Measurements from ENCODE around the gene BEX4.
"Not testable (repeated sequence)": the region's sequence is repeated elsewhere in the genome, so short reads cannot be mapped to it uniquely, and the experiment has no call there.

Gene BEX4, protein sequence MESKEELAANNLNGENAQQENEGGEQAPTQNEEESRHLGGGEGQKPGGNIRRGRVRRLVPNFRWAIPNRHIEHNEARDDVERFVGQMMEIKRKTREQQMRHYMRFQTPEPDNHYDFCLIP

GRCh38 chrX:103214870-103215424 is at the start of gene BEX4:
Gene BEX4 (plus strand): TSS chrX:103215108. CDS start chrX:103216154, 1,046 bp downstream.
- H3K4me3 ChIP-seq (ENCODE audit: low read depth, low read length), result peak within 1 kb of the TSS; percentile 61
- TF ChIP-seq, protein P1, sequence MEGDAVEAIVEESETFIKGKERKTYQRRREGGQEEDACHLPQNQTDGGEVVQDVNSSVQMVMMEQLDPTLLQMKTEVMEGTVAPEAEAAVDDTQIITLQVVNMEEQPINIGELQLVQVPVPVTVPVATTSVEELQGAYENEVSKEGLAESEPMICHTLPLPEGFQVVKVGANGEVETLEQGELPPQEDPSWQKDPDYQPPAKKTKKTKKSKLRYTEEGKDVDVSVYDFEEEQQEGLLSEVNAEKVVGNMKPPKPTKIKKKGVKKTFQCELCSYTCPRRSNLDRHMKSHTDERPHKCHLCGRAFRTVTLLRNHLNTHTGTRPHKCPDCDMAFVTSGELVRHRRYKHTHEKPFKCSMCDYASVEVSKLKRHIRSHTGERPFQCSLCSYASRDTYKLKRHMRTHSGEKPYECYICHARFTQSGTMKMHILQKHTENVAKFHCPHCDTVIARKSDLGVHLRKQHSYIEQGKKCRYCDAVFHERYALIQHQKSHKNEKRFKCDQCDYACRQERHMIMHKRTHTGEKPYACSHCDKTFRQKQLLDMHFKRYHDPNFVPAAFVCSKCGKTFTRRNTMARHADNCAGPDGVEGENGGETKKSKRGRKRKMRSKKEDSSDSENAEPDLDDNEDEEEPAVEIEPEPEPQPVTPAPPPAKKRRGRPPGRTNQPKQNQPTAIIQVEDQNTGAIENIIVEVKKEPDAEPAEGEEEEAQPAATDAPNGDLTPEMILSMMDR (IDR thresholded peaks at IDR 0.05; ENCODE audit: low read depth, low read length), result no peak
- peak; percentile 61 for DNase-seq (ENCODE audit: low read depth, low spot score)
- in situ Hi-C loops (cut with HindIII; ENCODE audit: low sequenced_read_pairs), result no loop called here

DNA sequence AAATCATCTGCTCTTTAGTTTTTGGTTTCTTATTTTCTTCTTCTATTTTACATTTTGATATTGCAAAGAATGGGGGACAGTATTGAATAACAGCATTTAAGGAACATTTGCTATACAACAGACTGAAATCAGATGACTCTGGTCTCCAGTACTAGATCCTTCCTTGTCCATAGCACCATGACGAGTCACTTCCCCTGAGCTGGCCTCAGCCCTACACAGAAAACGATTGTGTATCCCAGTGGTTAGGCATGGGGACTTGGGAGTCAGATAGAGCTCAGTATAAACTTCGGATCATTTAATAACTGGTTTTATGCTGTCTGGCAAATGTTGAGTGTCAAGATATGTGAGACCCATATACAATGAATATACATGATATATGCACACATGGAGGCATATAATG is 44.7 kb upstream of the BEX4 start:
- TF ChIP-seq, protein P1 (IDR thresholded peaks at IDR 0.05; ENCODE audit: low read depth, low read length), result no peak
- H3K4me3 ChIP-seq (ENCODE audit: low read depth, low read length), result no peak overlapping the region
- peak; percentile 10 for DNase-seq (ENCODE audit: low read depth, low spot score)
- in situ Hi-C loops (cut with HindIII; ENCODE audit: low sequenced_read_pairs), result no loop called here

DNA sequence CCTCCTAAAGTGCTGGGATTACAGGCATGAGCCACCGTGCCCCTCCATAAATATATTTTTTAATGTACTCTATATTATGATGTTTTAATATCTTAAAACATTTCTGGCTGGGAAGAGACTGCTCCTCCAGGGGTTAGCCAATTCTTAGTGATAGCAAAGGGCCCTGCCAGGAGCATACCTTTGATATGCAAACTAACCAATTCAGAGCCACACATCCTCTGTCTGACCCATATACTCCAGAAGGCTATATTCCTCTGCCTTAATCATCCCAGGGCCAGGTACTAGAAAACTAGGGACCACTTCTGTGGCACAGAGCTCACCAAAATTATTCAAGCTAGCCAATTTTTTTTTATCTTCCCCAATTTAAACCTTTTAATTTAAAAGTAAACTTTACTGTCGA is 43.6 kb upstream of the BEX4 start:
- no peak overlapping the region for H3K4me3 ChIP-seq (ENCODE audit: low read depth, low read length)
- in situ Hi-C loops (cut with HindIII; ENCODE audit: low sequenced_read_pairs), result no loop called here
- DNase-seq (ENCODE audit: low read depth, low spot score), result no peak
- TF ChIP-seq, protein P1 (IDR thresholded peaks at IDR 0.05; ENCODE audit: low read depth, low read length), result no peak

DNA sequence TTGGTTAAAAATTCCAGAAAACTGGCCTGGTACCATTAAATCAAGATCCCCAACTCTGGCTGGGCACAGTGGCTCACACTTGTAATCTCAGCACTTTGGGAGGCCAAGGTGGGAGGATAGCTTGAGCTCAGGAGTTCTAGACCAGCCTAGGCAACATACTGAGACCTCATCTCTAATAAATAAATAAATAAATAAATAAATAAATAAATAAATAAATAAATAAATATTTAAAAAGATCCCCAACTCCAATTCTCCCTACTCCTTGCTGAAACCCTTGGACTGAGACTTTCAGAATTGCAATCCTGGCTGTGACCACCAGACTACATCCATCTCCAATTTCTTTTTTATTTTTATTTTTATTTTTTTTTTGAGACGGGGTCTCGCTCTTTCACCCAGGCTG is 39.7 kb upstream of the BEX4 start:
- DNase-seq (ENCODE audit: low read depth, low spot score); H3K4me3 ChIP-seq (ENCODE audit: low read depth, low read length); in situ Hi-C loops (cut with HindIII; ENCODE audit: low sequenced_read_pairs): not testable (repeated sequence)

DNA sequence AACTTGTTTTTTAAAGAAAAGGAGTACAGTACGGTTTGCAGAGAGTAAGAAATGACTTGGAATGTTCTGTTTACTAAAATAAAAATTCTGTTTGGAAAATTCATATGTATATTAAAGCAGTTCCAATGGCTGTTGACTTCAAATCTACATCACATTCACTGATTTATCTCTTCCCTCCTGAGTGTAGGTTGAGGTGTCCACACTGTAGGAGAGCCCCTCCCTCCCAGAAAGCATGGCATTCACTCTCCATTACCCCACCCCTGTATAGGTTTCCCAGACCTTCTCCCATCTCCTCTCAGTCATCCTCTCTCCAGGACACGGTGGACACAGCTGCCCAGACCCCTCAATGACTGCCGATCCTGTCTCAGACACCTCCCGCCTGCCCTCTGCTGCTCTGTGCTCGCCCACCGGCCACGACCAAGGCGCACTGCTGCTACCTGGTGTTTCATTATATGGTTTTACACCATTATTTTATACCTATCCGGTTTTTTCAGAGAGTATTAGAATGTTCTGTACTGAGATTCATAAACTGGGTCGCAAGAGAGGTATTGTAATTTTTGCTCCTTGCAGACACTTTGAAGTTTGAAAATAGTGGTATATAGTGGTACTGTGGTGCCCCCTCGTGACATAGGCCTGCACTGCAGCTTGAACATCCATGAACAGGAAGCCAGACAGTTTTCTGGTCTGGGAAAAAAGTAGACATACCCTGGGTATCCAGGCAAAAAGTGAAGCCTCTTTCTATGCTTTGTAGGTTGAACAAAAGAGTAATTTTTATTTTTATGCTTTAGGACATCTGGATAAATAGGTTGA is 38.8 kb upstream of the BEX4 start:
- peak overlapping the region; percentile 17 for H3K4me3 ChIP-seq (ENCODE audit: low read depth, low read length)
- in situ Hi-C loops (cut with HindIII; ENCODE audit: low sequenced_read_pairs), result no loop called here
- TF ChIP-seq, protein P1 (IDR thresholded peaks at IDR 0.05; ENCODE audit: low read depth, low read length), result peak; percentile 79
- DNase-seq (ENCODE audit: low read depth, low spot score), result peak; percentile 49

DNA sequence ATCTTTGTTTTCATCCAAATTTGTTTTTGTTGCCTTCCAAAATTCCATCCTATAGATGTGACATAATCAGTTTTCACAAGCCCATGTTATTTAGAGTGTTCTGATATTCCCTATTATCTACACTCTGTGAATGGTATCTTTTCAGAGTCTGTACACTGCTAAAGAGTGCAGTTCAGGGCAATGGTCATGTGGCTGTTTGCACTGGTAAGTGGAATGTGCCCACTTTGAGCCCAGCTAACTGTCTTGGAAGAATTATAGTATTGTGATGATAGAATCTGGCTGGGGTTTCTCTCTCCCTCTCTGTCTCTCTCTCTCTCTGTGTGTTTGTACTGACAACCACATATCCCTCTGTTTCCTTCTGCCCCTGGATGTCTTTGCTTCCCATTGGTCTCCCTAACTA is 37.4 kb upstream of the BEX4 start:
- no peak for DNase-seq (ENCODE audit: low read depth, low spot score)
- in situ Hi-C loops (cut with HindIII; ENCODE audit: low sequenced_read_pairs), result no loop called here
- TF ChIP-seq, protein P1 (IDR thresholded peaks at IDR 0.05; ENCODE audit: low read depth, low read length), result no peak
- no peak overlapping the region for H3K4me3 ChIP-seq (ENCODE audit: low read depth, low read length)

- DNase-seq (ENCODE audit: low read depth, low spot score), result no peak
- TF ChIP-seq, protein P1 (IDR thresholded peaks at IDR 0.05; ENCODE audit: low read depth, low read length), result no peak
- in situ Hi-C loops (cut with HindIII; ENCODE audit: low sequenced_read_pairs), result no loop called here
- H3K4me3 ChIP-seq (ENCODE audit: low read depth, low read length), result no peak overlapping the region
Observed at GRCh38 chrX:103183912-103184311, 31.0 kb upstream of the BEX4 start.
